Measurements from ENCODE around the gene CLIP3. TPM values are rescaled to one million over a fixed set of nuclear protein-coding genes. Genes with fewer than 3 reads are reported as not detected.

Gene CLIP3
- total and polyA plus RNA-seq, 2 of the 13 experiments (the other 11 are each of a cell fraction or from before 2014, with no cell fraction given) = 0.15 to 1.2 TPM

- TF ChIP-seq GTF3A (CRISPR knock-in tag; conservative IDR thresholded peaks at IDR 0.05) (no peak), ZSCAN22 (CRISPR knock-in tag; IDR thresholded peaks at IDR 0.05) (no peak), BRCA1 (CRISPR knock-in tag; IDR thresholded peaks at IDR 0.05) (no peak), HBP1 (CRISPR knock-in tag; IDR thresholded peaks at IDR 0.05; ENCODE audit: low read depth) (peak; percentile 78; the same call in 1 of the 2 replicates), ZNF383 (CRISPR knock-in tag; IDR thresholded peaks at IDR 0.05; ENCODE audit: borderline replicate concordance) (no peak), HMG20B (CRISPR knock-in tag; conservative IDR thresholded peaks at IDR 0.05) (no peak), HNF4G (IDR thresholded peaks at IDR 0.05; ENCODE audit: borderline replicate concordance, low read depth, low read length) (peak; percentile 78; the same call in 1 of the 2 replicates), HNF4G (CRISPR knock-in tag; IDR thresholded peaks at IDR 0.05; ENCODE audit: borderline replicate concordance, low read depth) (peak; percentile 87), HNF4A (CRISPR knock-in tag; IDR thresholded peaks at IDR 0.05) (peak; percentile 75), ZFY (CRISPR knock-in tag; IDR thresholded peaks at IDR 0.05) (peak; percentile 94), MATR3 (CRISPR knock-in tag; IDR thresholded peaks at IDR 0.05) (no peak), RERE (CRISPR knock-in tag; IDR thresholded peaks at IDR 0.05; ENCODE audit: low read depth) (no peak), ZNF318 (CRISPR knock-in tag; IDR thresholded peaks at IDR 0.05) (no peak)
Measured at GRCh38 chr19:35995048-35995993, 37.4 kb downstream of the CLIP3 start, which contains the start of gene SDHAF1 (continued).

Measured in HepG2 (cell line).